Choroid plexus epithelial cell (primary cell): ENCODE results near the gene CSF1.

Experiments used
- DNase-seq: peaks from one replicate; pipeline ENCODE4 v3.0.0-alpha.2; 2010; ENCODE audit warnings: low read depth
- H3K4me3 ChIP-seq: 2 replicates; pipeline ENCODE4 v1.5.1; 2011; ENCODE audit warnings: low read depth, mild to moderate bottlenecking, control low read depth, low read length, moderate library complexity
- TF ChIP-seq, protein P1 (sequence below): conservative IDR thresholded peaks from 2 replicates; pipeline ENCODE4 v1.5.1; 2011; ENCODE audit warnings: low read depth, mild to moderate bottlenecking, control low read depth, inconsistent platforms, low read length, moderate library complexity

The CSF1 gene

DNA sequence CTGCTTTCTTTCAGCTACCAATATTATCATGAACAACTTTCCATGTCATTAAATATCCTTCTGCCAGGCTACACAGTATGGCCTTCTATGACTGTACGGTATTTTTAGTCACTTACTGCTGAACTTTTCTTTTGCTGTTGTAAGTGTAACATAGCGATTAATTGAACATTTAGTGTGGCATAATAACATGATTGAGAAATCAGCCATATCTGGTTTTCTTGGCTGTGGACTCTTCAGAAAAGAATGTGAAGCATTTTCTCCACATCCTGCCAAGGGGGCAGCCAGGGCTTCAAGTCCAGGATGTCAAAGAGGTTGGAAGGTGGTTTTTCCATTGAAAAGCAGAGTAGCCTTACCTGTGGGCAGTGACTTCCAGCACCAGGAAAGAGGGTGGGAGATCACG is 65.1 kb downstream of the CSF1 start:
- no peak overlapping the region for H3K4me3 ChIP-seq
- peak; percentile 91 for DNase-seq
- TF ChIP-seq, protein P1, sequence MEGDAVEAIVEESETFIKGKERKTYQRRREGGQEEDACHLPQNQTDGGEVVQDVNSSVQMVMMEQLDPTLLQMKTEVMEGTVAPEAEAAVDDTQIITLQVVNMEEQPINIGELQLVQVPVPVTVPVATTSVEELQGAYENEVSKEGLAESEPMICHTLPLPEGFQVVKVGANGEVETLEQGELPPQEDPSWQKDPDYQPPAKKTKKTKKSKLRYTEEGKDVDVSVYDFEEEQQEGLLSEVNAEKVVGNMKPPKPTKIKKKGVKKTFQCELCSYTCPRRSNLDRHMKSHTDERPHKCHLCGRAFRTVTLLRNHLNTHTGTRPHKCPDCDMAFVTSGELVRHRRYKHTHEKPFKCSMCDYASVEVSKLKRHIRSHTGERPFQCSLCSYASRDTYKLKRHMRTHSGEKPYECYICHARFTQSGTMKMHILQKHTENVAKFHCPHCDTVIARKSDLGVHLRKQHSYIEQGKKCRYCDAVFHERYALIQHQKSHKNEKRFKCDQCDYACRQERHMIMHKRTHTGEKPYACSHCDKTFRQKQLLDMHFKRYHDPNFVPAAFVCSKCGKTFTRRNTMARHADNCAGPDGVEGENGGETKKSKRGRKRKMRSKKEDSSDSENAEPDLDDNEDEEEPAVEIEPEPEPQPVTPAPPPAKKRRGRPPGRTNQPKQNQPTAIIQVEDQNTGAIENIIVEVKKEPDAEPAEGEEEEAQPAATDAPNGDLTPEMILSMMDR, result no peak

DNA sequence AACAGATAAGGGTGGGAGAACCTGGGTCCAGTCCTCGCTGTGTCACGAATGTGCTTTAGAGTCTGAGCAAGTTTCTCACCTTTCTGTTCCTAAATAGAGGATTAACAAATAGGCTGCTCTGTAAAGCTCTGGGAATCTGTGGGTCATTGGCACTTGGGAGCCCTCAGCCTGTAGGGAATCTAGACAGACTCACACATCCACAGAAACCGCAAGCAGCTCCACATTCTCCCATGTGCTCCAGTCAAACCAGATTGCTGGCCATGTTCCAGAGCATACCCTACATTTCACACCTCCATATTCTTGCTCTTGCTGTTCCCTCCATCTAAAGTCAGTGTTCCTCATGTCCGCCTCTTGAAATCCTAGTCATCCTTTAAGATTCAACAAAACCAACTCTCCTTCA is 66.1 kb downstream of the CSF1 start:
- no peak for DNase-seq
- H3K4me3 ChIP-seq, result no peak overlapping the region
- TF ChIP-seq, protein P1, result no peak

- H3K4me3 ChIP-seq, result no peak overlapping the region
- TF ChIP-seq, protein P1, result no peak
- DNase-seq, result no peak
These were observed 66.6 kb downstream of the CSF1 start for GRCh38 chr1:109977225-109977624.

DNA sequence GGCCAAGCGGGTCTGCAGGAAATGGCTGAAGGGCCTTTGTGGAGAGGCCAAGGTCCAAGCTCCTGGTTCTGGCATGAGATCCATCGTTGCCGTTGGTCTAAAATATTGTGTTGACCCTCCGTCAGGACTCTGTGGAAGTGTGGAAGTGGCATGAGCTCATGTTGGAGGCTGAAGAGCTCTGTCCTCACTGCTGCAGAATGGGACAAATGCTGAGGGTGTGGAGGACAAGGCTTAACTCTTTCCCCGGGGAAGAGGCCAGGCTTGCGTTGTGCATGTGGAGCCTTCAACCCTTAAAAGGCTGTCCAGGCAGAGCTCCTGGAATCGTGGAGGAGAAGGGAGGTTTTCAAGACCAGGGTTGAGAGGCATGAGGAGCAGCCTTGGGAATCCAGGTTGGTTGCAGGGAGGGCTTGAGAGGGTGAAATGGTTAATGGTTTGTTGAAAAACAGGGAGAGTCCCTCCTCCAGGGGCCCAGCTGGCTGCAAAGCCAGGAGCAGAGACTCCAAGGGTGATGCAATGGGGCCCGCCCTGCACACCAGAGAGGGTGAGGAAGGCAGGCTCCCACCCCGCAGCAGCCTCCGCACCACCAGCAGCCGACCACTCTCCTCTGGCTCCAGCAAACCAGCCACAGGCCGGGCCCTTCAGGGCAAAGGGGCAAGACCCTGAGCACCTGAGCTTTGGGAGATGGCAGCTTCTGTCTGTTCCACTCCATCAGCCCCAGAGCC is 67.2 kb downstream of the CSF1 start:
- TF ChIP-seq, protein P1, result no peak
- no peak for DNase-seq
- H3K4me3 ChIP-seq, result no peak overlapping the region

DNA sequence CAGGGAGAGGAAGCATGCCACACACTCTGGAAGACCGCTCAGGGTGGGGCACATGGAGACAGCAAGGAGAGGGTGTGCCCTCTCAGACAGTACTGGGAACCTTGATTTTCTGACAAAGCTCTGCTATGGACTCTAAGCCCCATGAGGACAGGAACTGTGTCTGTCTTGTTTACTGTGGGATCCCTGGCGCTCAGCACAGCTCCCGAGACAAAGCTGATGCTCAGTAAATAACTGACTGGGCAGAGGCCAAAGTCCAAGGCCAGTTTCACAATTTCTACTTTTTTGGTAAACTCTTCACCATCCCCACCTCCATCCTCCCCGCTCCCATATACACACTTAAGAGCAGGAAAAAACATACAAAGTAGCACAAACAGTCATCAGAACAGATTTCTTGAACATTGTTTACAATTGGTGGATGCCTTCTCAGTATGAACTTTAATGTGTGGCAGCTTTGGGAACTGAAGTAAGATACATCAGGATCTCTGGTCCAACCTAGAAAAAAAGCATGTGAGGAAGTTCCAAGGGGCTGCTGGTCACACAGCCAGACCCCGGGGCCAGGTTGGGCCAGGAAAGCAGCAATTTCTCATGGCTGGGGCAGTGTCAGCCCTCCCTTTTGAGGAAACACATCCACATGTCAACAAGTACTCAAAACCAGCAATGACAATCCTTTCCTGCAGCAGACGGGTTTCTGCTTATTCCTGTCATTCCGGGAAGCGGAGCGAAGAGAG is 68.3 kb downstream of the CSF1 start:
- TF ChIP-seq, protein P1, result no peak
- no peak overlapping the region for H3K4me3 ChIP-seq
- DNase-seq, result peak; percentile 39

DNA sequence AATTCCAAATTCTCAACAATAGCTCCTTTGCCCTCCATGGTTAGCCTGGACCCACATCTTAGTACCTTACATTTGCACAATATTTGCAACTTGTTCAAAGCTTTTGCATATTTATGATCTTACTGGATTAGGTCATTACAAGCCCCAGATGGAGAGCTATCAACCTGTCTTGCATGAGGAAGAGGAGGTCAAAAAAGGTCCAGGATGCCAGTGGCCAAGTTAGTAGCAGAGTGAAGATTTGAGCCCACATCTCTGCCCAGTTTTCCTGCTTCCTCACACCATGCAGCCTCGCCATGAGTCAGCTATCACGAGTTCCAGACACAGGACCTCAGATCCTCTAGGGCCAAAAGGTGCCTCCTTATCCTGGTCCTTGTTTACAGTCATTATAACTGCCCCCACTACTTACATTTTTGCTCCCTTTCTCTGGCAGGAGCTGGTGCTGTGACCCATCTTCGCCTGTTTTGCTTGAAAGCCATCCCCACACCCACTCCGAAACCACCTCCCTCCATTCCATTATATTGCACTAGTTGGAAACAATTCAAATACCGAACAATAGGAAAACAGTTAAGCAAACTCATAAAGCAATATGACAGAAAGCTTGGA is 68.9 kb downstream of the CSF1 start:
- TF ChIP-seq, protein P1, result no peak
- DNase-seq, result peak; percentile 52
- H3K4me3 ChIP-seq, result no peak overlapping the region
